MM.1S (cell line): ENCODE results near the gene STYX.

Experiments
- DNase-seq: peaks from one replicate; pipeline ENCODE4 v3.0.0-alpha.2; 2015
- H2AFZ ChIP-seq: fragments of 300-600 bp; sonication (generic); 2 replicates; pipeline ENCODE4 v1.6.0; 2016; ENCODE audit warnings: antibody characterized with exemption, low read length
- H3F3A ChIP-seq: fragments of 300-600 bp; sonication (generic); 2 replicates; pipeline ENCODE4 v1.6.1; 2016; ENCODE audit warnings: mild to moderate bottlenecking, antibody characterized with exemption, low read length, moderate library complexity, mixed read lengths; ENCODE audit not compliant: insufficient read depth
- H3K27ac ChIP-seq: fragments of 300-600 bp; sonication (generic); 2 replicates; pipeline ENCODE4 v1.5.1; 2016; ENCODE audit warnings: mild to moderate bottlenecking, low read length
- H3K27me3 ChIP-seq: fragments of 300-600 bp; sonication (generic); replicated peaks from 2 replicates; pipeline ENCODE4 v1.6.0; 2016; ENCODE audit warnings: low read length; ENCODE audit not compliant: insufficient read depth
- H3K36me3 ChIP-seq: fragments of 300-600 bp; sonication (generic); replicated peaks from 2 replicates; pipeline ENCODE4 v1.6.1; 2016; ENCODE audit warnings: mild to moderate bottlenecking, low read length, mixed read lengths; ENCODE audit not compliant: insufficient read depth
- H3K4me1 ChIP-seq: fragments of 300-600 bp; sonication (generic); 2 replicates; pipeline ENCODE4 v1.6.1; 2016; ENCODE audit warnings: low read length, mixed read lengths
- H3K4me2 ChIP-seq: fragments of 300-600 bp; sonication (generic); 2 replicates; pipeline ENCODE4 v1.6.0; 2016; ENCODE audit warnings: low read depth, low read length
- H3K4me3 ChIP-seq: fragments of 300-600 bp; sonication (generic); 2 replicates; pipeline ENCODE4 v1.5.1; 2016; ENCODE audit warnings: low read length, mixed read lengths
- H3K79me2 ChIP-seq: fragments of 300-600 bp; sonication (generic); 2 replicates; pipeline ENCODE4 v1.6.1; 2016; ENCODE audit warnings: mixed run types, low read length, mixed read lengths
- H3K9ac ChIP-seq: fragments of 300-600 bp; sonication (generic); 2 replicates; pipeline ENCODE4 v1.6.1; 2016; ENCODE audit warnings: low read length, mixed read lengths
- H3K9me2 ChIP-seq: fragments of 300-600 bp; sonication (generic); replicated peaks from 2 replicates; pipeline ENCODE4 v1.6.1; 2016; ENCODE audit warnings: mild to moderate bottlenecking, low read length, mixed read lengths; ENCODE audit not compliant: insufficient read depth
- H3K9me3 ChIP-seq: fragments of 300-600 bp; sonication (generic); replicated peaks from 2 replicates; pipeline ENCODE4 v1.6.1; 2016; ENCODE audit warnings: mild to moderate bottlenecking, low read length, mixed read lengths; ENCODE audit not compliant: insufficient read depth
- H4K20me1 ChIP-seq: fragments of 300-600 bp; sonication (generic); 2 replicates; pipeline ENCODE4 v1.6.1; 2016; ENCODE audit warnings: mild to moderate bottlenecking, low read length, moderate library complexity, mixed read lengths; ENCODE audit not compliant: insufficient read depth
- CTCF ChIP-seq: fragments of 300-600 bp; sonication (generic); IDR thresholded peaks from 2 replicates; pipeline ENCODE4 v1.5.1; 2016; ENCODE audit warnings: antibody characterized with exemption, low read length, mixed read lengths
- EZH2 ChIP-seq: fragments of 300-600 bp; sonication (generic); optimal IDR thresholded peaks from 2 replicates; pipeline ENCODE3; 2017; ENCODE audit warnings: low read depth, mild to moderate bottlenecking, antibody characterized with exemption, low read length, mixed read lengths
- EZH2phosphoT487 ChIP-seq: fragments of 300-600 bp; sonication (generic); IDR thresholded peaks from 2 replicates; pipeline ENCODE4 v1.6.1; 2018; ENCODE audit warnings: antibody characterized with exemption, low read length

The STYX gene

GRCh38 chr14:52706286-52706685, 23.7 kb upstream of the STYX start:
- no peaks in the 10 kb centered on the region for H3K4me1 ChIP-seq
- TF ChIP-seq EZH2phosphoT487 (no peak), EZH2 (no peak), CTCF (no peak)
- no peaks in the 10 kb centered on the region for H3K9me3 ChIP-seq
- H4K20me1 ChIP-seq: no peaks in the 10 kb centered on the region
- peak overlapping the region; percentile 93 for H2AFZ ChIP-seq
- H3K27me3 ChIP-seq: no peaks in the 10 kb centered on the region
- H3F3A ChIP-seq: no peaks in the 10 kb centered on the region
- peaks cover 36% of the 10 kb centered on the region for H3K79me2 ChIP-seq
- H3K9me2 ChIP-seq: no peaks in the 10 kb centered on the region
- H3K9ac ChIP-seq: peak overlapping the region; percentile 85; the same call in 1 of the 2 replicates
- H3K27ac ChIP-seq: peak overlapping the region; percentile 61; the same call in 1 of the 2 replicates
- H3K4me3 ChIP-seq: peak overlapping the region; percentile 65; the same call in 1 of the 2 replicates
- H3K4me2 ChIP-seq: peak overlapping the region; percentile 57
- no peak for DNase-seq
- no peaks in the 10 kb centered on the region for H3K36me3 ChIP-seq

DNA sequence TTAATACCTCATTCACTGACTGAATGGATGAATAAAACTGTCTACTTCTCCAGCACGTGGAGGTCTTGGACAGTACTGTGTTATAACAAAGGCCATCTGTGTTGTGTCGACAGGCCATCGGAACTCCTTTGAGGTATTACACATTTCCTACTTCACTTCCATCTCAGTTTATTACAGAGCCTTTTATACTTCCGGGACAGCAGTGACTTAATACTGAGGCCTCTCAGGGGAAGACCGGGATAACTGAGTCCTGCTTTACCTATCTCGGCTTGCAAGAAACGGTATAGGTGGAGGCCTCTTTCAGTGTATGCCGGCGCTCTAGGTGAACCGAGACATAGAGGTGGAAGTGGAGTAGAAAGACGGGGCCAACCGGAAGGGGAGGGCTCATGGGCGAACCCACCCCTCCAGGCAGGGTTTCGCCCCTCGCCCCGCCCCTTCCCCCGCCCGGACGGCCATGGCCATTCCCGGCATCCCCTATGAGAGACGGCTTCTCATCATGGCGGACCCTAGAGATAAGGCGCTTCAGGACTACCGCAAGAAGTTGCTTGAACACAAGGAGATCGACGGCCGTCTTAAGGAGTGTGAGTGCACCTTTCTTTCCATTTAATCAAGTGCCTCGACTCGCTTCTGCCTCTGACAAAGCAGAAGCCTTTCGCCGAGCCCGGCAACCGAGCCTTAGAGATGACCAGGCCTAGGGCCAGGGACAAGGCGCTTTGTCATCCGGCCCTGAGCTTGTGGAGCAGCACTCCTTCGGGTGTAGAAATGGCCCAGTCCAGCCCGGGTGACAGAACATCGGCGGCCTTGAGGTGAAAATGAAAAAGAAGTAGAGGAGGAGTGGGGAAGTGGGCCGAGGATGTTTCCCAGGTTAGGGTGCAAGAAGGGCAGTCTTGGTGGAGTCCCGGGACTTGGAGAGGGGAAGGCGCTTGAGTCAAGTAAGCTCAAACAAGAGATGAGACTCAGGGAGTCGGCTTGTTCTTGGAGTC, 23.0 kb upstream of the STYX start, which contains the start of gene PSMC6:
Gene PSMC6 (plus strand): TSS at position 477 of the 983 bp plus-strand sequence. CDS start 20 bp downstream, at position 497.
- Histone ChIP-seq H2AFZ (peak within 1 kb of the TSS; percentile 93), H3F3A (no peaks in the 10 kb centered on the region; the same call in 1 of the 2 replicates), H4K20me1 (no peaks in the 10 kb centered on the region), H3K9me3 (no peaks in the 10 kb centered on the region), H3K27me3 (no peaks in the 10 kb centered on the region), H3K79me2 (peaks cover 43% of the 10 kb centered on the region), H3K4me2 (peak within 1 kb of the TSS; percentile 75), H3K9ac (peak within 1 kb of the TSS; percentile 85), H3K9me2 (no peaks in the 10 kb centered on the region), H3K4me3 (peak within 1 kb of the TSS; percentile 90), H3K4me1 (no peaks in the 10 kb centered on the region), H3K27ac (peak within 1 kb of the TSS; percentile 61; the same call in 1 of the 2 replicates), H3K36me3 (no peaks in the 10 kb centered on the region)
- peak; percentile 80 for DNase-seq
- TF ChIP-seq EZH2phosphoT487 (no peak), EZH2 (no peak), CTCF (no peak)

GRCh38 chr14:52711666-52712065, 18.3 kb upstream of the STYX start:
- Histone ChIP-seq H3K9ac (no peak overlapping the region), H3K4me3 (no peak overlapping the region)

More at GRCh38 chr14:52711666-52712065, 18.3 kb upstream of the STYX start:
- DNase-seq: no peak
- Histone ChIP-seq H3K27me3 (no peaks in the 10 kb centered on the region), H3K4me1 (no peaks in the 10 kb centered on the region), H3K36me3 (no peaks in the 10 kb centered on the region), H3K79me2 (peaks cover 47% of the 10 kb centered on the region), H2AFZ (no peak overlapping the region), H3K9me2 (no peaks in the 10 kb centered on the region), H3K4me2 (no peak overlapping the region), H3K27ac (no peak overlapping the region), H3K9me3 (no peaks in the 10 kb centered on the region), H4K20me1 (no peaks in the 10 kb centered on the region), H3F3A (no peaks in the 10 kb centered on the region; the same call in 1 of the 2 replicates)
- no peak for TF ChIP-seq CTCF
- no peak for TF ChIP-seq EZH2phosphoT487
- TF ChIP-seq EZH2: no peak
